ENCODE measurements around the gene PRXL2A. TPM values are rescaled to one million over a fixed set of nuclear protein-coding genes. Genes with fewer than 3 reads are reported as not detected.

The PRXL2A gene
- total RNA-seq, 1 donor from 2014 or later, result 52.9 TPM

GRCh38 chr10:80453056-80453841, 44.9 kb downstream of the PRXL2A start:
- DNase-seq, result no peak
- no peak for ATAC-seq
- H3K36me3 ChIP-seq, result no peaks in the 10 kb centered on the region
- no peaks in the 10 kb centered on the region for H3K27me3 ChIP-seq
- H3K4me3 ChIP-seq, result peak overlapping the region; percentile 49
- H3K27ac ChIP-seq, result peak overlapping the region; percentile 85
- no peak for TF ChIP-seq CTCF (IDR thresholded peaks at IDR 0.05)
- intact Hi-C loops (cut with DNase I), result no loop called here
- no peaks in the 10 kb centered on the region for H3K9me3 ChIP-seq
- peaks cover 39% of the 10 kb centered on the region for H3K4me1 ChIP-seq

- intact Hi-C loops (cut with DNase I), result no loop called here
- Histone ChIP-seq H3K36me3 (no peaks in the 10 kb centered on the region), H3K4me3 (peak within 1 kb of the TSS; percentile 91), H3K4me1 (peaks cover 41% of the 10 kb centered on the region), H3K27me3 (no peaks in the 10 kb centered on the region), H3K9me3 (no peaks in the 10 kb centered on the region), H3K27ac (peak within 1 kb of the TSS; percentile 98)
- no peak for TF ChIP-seq CTCF (IDR thresholded peaks at IDR 0.05)
- ATAC-seq, result peak; percentile 86
- DNase-seq, result peak; percentile 95
Measured at GRCh38 chr10:80453842-80454512, 45.6 kb downstream of the PRXL2A start, which contains the start of gene TSPAN14. TSPAN14 (plus strand) TSS chr10:80454310; CDS start chr10:80489234, 34,924 bp downstream.

GRCh38 chr10:80454513-80455460, 46.4 kb downstream of the PRXL2A start:
- H3K27ac ChIP-seq, result peak overlapping the region; percentile 98
- H3K27me3 ChIP-seq, result no peaks in the 10 kb centered on the region
- H3K4me1 ChIP-seq, result peaks cover 50% of the 10 kb centered on the region
- intact Hi-C loops (cut with DNase I), result no loop called here
- peak overlapping the region; percentile 91 for H3K4me3 ChIP-seq
- ATAC-seq, result peak; percentile 48
- DNase-seq, result peak; percentile 85
- H3K36me3 ChIP-seq, result no peaks in the 10 kb centered on the region
- TF ChIP-seq CTCF (IDR thresholded peaks at IDR 0.05), result no peak
- H3K9me3 ChIP-seq, result no peaks in the 10 kb centered on the region

- Histone ChIP-seq H3K27me3 (no peaks in the 10 kb centered on the region), H3K36me3 (no peaks in the 10 kb centered on the region), H3K4me3 (peak overlapping the region; percentile 91), H3K27ac (peak overlapping the region; percentile 98), H3K4me1 (peaks cover 59% of the 10 kb centered on the region), H3K9me3 (no peaks in the 10 kb centered on the region)
- no peak for DNase-seq
- no peak for TF ChIP-seq CTCF (IDR thresholded peaks at IDR 0.05)
- ATAC-seq, result no peak
- intact Hi-C loops (cut with DNase I), result no loop called here
Measured at GRCh38 chr10:80455461-80456349, 47.4 kb downstream of the PRXL2A start.
